Panc1 (cell line): ENCODE results near the gene FNBP1L.

Experiments
- CTCF ChIP-seq: fragments of 450-650 bp; IDR thresholded peaks from 2 replicates; pipeline ENCODE4 v1.5.1; 2017; ENCODE audit warnings: mild to moderate bottlenecking
- POLR2AphosphoS5 ChIP-seq: IDR thresholded peaks from 2 replicates; pipeline ENCODE4 v1.6.1; 2012; ENCODE audit warnings: mild to moderate bottlenecking, low read depth, low read length, moderate library complexity
- REST ChIP-seq, 2 experiments: IDR thresholded peaks; 2 replicates each; pipeline ENCODE4 v1.6.1; 2011 to 2012; ENCODE audit warnings: low read depth in 2 of 2, control low read depth in 1 of 2, low read length in 1 of 2, mild to moderate bottlenecking in 1 of 2, moderate library complexity in 1 of 2; ENCODE audit not compliant: insufficient read depth in 1 of 2
- TCF7L2 ChIP-seq: IDR thresholded peaks from 2 replicates; pipeline ENCODE4 v1.6.1; 2011; ENCODE audit warnings: mild to moderate bottlenecking, low read depth, low read length, inconsistent platforms

- TF ChIP-seq CTCF (no peak), REST (IDR thresholded peaks at IDR 0.05; ENCODE audit: insufficient read depth in 1 of 2, low read depth in 2 of 2, low read length in 1 of 2) (no peak), POLR2AphosphoS5 (no peak), TCF7L2 (no peak)
Observed at GRCh38 chr1:93525431-93525830, 77.5 kb downstream of the FNBP1L start.
